HG03039 (cell line): Measurements from ENCODE around the gene RNF114.

Experiments used
- ATAC-seq: cut with Tn5 transposase; IDR thresholded peaks from one replicate; pipeline ENCODE4 v1.9.1; 2021; ENCODE audit warnings: mild to moderate bottlenecking, moderate library complexity; ENCODE audit not compliant: unreplicated experiment

Gene RNF114

DNA sequence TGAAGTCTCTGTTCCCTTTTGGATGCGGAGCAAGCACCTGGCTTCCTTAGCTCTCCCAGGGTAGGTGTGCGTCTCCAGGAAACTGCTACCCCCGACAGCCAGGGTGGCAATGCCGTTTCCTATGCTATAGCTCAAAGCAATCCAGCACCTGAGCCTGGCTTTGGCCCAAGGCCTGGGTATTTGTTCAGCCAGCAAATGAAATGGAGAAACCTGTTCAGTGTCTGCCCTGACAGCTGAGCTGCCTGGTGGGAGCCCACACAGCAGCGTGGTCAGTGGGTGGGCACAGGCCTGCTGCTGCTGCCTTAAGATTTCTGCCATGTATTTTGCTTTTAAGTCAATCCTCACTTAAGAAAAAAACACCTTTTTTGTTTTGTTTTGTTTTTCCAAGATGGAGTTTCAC lies 34.6 kb upstream of the RNF114 start:
- ATAC-seq = no peak

- no peak for ATAC-seq
Measured at GRCh38 chr20:49904440-49905214, 31.6 kb upstream of the RNF114 start.

GRCh38 chr20:49905415-49906091 lies 30.6 kb upstream of the RNF114 start:
- ATAC-seq = no peak

DNA sequence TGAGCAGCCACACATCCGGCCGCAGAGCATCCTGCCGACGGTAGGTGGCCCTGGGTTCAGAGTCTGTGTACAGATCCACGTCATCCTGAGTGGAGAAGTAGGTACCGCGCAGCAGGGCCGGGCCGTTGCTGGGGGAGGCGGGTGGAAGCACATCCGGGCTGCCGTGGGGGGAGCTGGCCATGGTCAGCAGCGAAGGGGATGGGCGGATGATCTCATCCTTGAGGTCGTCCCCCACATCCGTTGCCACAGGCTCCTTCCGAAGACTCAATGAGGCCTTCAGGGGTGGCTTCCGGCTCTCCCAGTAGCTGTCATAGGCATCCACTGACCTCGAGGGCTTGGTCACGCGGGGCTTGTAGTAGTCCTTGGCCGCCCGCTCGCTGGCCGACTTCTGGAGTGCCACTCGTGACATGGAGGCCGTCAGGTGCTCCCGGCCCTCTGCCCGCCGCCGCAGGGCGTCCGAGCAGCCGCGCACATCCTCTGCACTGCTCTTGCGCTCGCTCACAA lies 30.0 kb upstream of the RNF114 start:
- ATAC-seq = no peak

GRCh38 chr20:49906615-49907154 lies 29.5 kb upstream of the RNF114 start:
- ATAC-seq = no peak

- ATAC-seq = no peak
Measured at GRCh38 chr20:49907405-49908257, 28.6 kb upstream of the RNF114 start.

DNA sequence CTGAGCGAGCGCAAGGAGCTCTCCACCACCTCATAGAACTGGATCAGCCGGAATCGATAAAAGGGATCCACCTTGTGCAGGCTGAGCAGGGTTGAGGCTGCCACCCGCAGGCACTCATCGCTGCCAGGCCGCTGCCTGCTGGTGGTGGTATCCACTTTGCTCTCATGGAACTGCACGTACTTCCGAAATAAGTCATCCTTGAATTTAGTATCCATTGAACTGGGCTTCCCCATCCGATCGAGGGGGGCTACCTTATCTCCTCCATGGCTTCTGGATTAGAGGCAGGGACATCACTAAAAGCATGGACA lies 28.0 kb upstream of the RNF114 start:
- ATAC-seq = no peak

- no peak for ATAC-seq
Measured at GRCh38 chr20:49909499-49910339, 26.5 kb upstream of the RNF114 start.

GRCh38 chr20:49910340-49910706 lies 25.9 kb upstream of the RNF114 start:
- no peak for ATAC-seq

- ATAC-seq = no peak
Measured at GRCh38 chr20:49913399-49914047, 22.7 kb upstream of the RNF114 start.

GRCh38 chr20:49914310-49915117 lies 21.7 kb upstream of the RNF114 start:
- no peak for ATAC-seq

GRCh38 chr20:49915118-49915379 lies 21.1 kb upstream of the RNF114 start:
- no peak for ATAC-seq

- peak; percentile 76 for ATAC-seq
Measured at GRCh38 chr20:49915380-49916145, 20.6 kb upstream of the RNF114 start, which contains the start of gene SPATA2. Gene SPATA2 (minus strand): TSS chr20:49915529. CDS start chr20:49908490, 7,039 bp downstream.

DNA sequence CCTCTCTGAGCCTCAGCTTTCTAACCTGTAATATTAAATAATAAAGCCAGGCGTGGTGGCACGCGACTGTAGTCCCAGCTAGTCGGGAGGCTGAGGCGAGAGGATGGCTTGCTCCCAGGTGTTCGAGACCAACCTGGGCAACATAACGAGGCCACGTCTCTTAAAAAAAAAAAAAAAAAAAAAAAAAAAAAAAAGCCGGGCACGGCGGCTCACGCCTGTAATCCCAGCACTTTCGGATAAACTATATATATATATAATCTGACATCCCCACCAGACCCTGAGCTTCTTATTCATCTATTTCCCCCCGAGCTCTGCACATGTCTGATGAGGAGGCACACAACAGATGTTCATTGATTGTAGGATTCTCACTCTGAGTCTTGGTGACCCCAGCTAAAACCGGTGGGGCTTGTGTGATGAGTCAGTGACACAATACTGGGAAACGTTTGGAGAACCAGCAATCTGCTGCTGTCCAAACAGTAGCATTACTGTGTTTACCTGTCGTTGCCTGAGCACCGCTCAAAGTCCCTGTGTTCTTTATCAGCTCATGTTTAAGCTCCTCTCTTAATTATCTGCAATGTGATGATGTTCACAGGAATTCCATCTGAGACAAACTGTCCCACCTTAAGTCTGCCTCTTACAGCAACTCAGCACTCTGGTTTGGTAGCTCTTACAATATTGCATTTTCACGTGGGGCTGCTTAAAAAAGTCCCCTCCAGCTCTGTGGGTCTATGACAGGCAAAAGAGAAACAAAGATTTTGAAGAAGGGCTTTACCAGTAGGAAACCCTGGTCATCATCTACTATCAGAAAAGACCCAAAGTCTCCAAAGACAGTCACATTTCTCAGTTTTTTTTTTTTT lies 19.8 kb upstream of the RNF114 start:
- ATAC-seq = no peak

- no peak for ATAC-seq
Measured at GRCh38 chr20:49918446-49918845, 17.8 kb upstream of the RNF114 start.

DNA sequence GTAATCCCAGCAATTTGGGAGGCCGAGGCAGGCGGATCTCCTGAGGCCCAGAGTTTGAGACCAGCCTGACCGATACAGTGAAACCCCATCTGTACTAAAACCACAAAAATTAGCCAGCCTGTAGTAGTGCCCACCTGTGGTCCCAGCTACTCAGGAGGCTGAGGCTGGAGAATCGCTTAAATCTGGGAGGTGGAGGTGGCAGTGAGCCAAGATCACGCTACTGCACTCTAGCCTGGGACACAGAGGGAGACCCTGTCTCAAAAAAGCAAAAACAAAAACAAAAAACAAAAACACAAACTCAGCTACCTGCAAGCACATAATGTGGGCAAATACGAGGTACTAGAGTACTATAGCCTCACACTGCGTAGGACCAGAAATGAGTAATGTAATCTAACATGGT lies 17.2 kb upstream of the RNF114 start:
- no peak for ATAC-seq

DNA sequence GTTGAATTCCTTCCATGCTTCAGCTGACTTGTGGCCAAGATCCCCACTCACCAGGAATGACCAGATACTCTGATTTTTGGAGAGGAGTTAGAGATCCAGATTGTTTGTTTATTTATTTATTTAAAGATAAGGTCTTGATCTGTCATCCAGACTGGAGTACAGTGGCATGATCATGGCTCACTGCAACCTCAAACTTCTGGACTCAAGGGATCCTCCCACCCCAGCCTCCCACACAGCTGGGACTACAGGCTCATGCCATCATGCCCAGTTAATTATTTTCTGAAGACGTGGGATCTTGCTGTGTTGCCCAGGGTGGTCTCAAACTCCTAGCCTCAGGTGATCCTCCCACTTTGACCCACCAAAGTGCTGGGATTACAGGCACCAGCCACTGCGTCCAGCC lies 16.7 kb upstream of the RNF114 start:
- no peak for ATAC-seq

DNA sequence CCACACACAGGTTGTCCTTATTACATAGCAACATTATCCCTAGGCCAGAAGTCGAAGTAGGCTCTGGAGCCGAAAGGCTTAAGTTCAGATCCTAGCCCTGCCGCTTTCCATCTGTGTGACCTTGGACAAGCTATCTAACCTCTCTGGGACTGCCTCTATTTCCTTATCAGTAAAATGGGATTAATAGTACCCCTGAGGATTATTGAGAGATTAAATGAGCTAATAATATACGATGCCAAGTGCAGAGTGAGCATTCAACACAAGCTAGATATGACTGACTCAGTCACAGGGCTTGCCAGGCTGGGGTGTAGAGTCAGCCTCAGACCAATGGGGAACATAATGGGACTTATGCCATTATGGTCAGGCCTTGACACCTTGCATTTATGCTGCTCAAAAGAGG lies 11.9 kb upstream of the RNF114 start:
- no peak for ATAC-seq
